ENCODE measurements around the gene GNG12. TPM values are rescaled to one million over a fixed set of nuclear protein-coding genes. Genes with fewer than 3 reads are reported as not detected.
A peak's percentile ranks its signal among the peaks of the same experiment; 100 is the strongest.
"Not testable (repeated sequence)": the region's sequence is repeated elsewhere in the genome, so short reads cannot be mapped to it uniquely, and the experiment has no call there.

The GNG12 gene
- total RNA-seq, 2 donors from 2014 or later, result 29.1 to 45.4 TPM

DNA sequence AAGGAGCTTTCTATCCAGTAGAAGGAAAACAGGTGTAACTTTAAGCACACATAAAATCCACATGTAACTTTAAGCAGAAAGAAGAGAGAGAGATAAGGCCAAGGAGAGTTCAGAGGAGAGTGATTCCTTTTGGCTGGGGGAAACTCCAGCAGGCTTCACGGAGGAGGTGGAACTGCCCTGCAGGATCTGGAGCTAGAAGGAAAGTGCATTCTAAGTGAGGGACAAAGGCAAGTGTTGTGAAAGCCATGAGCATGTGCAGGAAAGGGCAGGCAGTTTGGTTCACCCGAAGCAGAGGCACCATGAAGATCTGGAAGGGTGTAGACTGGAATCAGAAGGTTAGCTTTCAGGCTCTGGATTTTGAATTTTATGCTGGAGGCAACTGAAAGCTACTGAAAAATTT lies 101.9 kb downstream of the GNG12 start:
- H3K4me1 ChIP-seq, result peaks cover 0 to 40% of the 10 kb centered on the region in 2 donors
- H3K27me3 ChIP-seq, result no peaks in the 10 kb centered on the region
- no peaks in the 10 kb centered on the region for H3K9me3 ChIP-seq
- H3K4me3 ChIP-seq, result no peak overlapping the region
- H3K27ac ChIP-seq, result no peak overlapping the region
- TF ChIP-seq, protein P1, sequence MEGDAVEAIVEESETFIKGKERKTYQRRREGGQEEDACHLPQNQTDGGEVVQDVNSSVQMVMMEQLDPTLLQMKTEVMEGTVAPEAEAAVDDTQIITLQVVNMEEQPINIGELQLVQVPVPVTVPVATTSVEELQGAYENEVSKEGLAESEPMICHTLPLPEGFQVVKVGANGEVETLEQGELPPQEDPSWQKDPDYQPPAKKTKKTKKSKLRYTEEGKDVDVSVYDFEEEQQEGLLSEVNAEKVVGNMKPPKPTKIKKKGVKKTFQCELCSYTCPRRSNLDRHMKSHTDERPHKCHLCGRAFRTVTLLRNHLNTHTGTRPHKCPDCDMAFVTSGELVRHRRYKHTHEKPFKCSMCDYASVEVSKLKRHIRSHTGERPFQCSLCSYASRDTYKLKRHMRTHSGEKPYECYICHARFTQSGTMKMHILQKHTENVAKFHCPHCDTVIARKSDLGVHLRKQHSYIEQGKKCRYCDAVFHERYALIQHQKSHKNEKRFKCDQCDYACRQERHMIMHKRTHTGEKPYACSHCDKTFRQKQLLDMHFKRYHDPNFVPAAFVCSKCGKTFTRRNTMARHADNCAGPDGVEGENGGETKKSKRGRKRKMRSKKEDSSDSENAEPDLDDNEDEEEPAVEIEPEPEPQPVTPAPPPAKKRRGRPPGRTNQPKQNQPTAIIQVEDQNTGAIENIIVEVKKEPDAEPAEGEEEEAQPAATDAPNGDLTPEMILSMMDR (IDR thresholded peaks at IDR 0.05), result no peak
- no peak for DNase-seq (ENCODE audit: low spot score)
- no peaks in the 10 kb centered on the region for H3K36me3 ChIP-seq

- not testable (repeated sequence) for H3K36me3 ChIP-seq; H3K4me3 ChIP-seq; H3K27ac ChIP-seq; H3K9me3 ChIP-seq; H3K27me3 ChIP-seq; DNase-seq (ENCODE audit: low spot score)
- peaks cover 0 to 34% of the 10 kb centered on the region in 2 donors for H3K4me1 ChIP-seq
Measured at GRCh38 chr1:67730312-67730711, 103.0 kb downstream of the GNG12 start.

DNA sequence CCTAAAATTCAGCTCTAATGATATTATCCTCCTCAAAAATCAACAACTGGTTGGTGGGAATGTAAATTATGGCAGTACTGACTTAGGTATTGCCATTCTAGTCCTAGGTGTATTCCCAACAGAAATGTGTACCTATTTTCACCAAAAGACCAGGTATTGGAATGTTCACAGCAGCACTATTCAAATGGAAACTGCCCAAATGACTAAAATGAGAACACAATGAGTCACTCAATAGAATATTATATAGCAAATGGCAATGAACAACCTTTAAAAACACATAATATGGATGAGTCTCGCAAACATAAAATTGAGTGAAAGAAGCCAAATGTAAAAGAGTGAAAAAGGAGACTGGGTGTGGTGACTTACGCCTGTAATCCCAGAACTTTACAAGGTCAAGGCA lies 103.4 kb downstream of the GNG12 start:
- Histone ChIP-seq H3K9me3 (no peaks in the 10 kb centered on the region), H3K27me3 (no peaks in the 10 kb centered on the region), H3K27ac (no peak overlapping the region), H3K36me3 (no peaks in the 10 kb centered on the region), H3K4me1 (peaks cover 0 to 36% of the 10 kb centered on the region in 2 donors), H3K4me3 (no peak overlapping the region)
- DNase-seq (ENCODE audit: low spot score), result no peak
- TF ChIP-seq, protein P1 (IDR thresholded peaks at IDR 0.05), result no peak

DNA sequence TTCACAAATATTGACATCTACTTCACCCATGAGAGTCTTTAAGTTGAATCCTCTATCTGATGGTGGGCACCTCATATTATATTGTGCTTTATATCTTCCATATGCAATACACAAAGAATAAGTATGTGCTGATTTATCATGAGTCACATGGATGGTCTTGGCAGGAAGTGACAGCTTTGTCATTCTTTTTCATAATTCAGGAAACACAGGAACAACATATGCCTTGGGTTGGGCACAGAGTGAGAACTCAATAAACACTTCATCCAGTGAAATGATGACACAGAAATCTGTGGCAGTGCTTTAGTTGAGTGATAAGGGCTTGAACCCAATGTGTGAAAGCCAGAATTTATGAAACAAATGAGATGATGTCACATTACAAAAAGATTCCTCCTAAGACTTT lies 107.0 kb downstream of the GNG12 start:
- peaks cover 0 to 36% of the 10 kb centered on the region in 2 donors for H3K4me1 ChIP-seq
- DNase-seq (ENCODE audit: low spot score), result no peak
- no peaks in the 10 kb centered on the region for H3K36me3 ChIP-seq
- TF ChIP-seq, protein P1 (IDR thresholded peaks at IDR 0.05), result no peak
- H3K27me3 ChIP-seq, result no peaks in the 10 kb centered on the region
- H3K4me3 ChIP-seq, result no peak overlapping the region
- H3K27ac ChIP-seq, result no peak overlapping the region
- no peaks in the 10 kb centered on the region for H3K9me3 ChIP-seq

- H3K36me3 ChIP-seq, result no peaks in the 10 kb centered on the region
- H3K9me3 ChIP-seq, result no peaks in the 10 kb centered on the region
- H3K27ac ChIP-seq, result peak overlapping the region; percentile 8 to 31
- H3K4me3 ChIP-seq, result no peak overlapping the region
- DNase-seq (ENCODE audit: low spot score), result no peak
- no peaks in the 10 kb centered on the region for H3K27me3 ChIP-seq
- peaks cover 0 to 36% of the 10 kb centered on the region in 2 donors for H3K4me1 ChIP-seq
- TF ChIP-seq, protein P1 (IDR thresholded peaks at IDR 0.05), result no peak
Measured at GRCh38 chr1:67724928-67725560, 108.2 kb downstream of the GNG12 start.

DNA sequence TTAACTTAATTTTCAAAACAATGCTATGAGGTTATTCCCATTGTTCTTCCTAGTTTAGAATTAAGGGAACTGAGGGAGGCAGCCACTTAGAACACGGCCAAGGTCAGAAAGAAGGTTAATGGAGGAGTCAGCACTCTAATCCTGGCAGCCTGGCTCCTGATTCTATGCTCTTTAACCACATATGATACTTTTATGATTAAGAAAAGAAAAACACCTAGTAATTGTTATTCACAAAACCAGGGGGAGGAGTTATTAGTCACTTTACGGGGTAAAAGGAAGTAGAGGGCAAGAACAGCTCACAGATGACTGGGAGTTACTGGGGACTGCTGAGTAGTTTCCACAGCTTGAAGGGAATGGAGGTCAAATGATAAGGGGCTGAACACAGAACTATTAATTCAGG lies 109.6 kb downstream of the GNG12 start:
- Histone ChIP-seq H3K4me3 (no peak overlapping the region), H3K27ac (peak overlapping the region; percentile 8 to 15), H3K9me3 (no peaks in the 10 kb centered on the region), H3K4me1 (peaks cover 0 to 36% of the 10 kb centered on the region in 2 donors), H3K36me3 (no peaks in the 10 kb centered on the region), H3K27me3 (no peaks in the 10 kb centered on the region)
- TF ChIP-seq, protein P1 (IDR thresholded peaks at IDR 0.05), result no peak
- DNase-seq (ENCODE audit: low spot score), result no peak

Measured in right atrium auricular region (tissue), 2 donors.